NCI-H226 (cell line): ENCODE measurements around the gene RTL10.

Source experiments
- DNase-seq: peaks from one replicate; pipeline ENCODE4 v3.0.0-alpha.2; 2015

RTL10 gene

DNA sequence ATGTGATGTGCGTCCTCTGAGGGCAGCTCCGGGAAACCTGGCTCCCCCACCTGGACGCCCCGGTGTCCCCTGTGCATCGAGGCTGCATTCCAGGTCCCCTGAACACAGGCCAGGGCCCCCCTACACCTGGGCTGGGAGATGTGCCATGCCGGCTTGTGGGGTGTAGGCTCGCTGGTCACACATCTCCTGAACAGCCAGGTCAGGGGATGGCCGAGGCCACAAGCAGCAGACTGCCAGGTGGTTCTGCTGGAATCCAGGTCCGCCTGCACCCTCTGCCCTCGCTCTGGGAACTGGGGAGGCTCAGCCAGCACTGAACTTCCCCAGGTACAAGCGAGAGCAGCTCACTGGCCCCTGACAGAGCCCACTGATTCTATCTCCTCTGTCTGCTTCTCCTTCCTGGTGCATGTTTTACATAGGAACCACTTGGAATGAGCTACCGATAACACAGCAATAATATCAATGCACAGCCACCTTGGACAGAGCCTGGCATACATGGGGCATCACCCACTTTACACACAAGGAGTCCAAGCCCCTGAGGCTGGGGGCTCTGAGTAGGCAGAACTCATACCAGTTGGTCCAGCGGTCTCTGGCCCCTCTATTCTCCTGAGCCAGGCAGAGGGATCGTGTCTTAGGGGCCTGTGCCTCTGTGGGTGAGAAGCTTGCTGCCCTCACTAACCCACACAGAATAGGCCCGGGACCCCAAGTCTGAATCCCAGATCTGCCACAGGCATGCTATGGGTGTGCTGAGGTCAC, 47.3 kb downstream of the RTL10 start:
- no peak for DNase-seq

DNA sequence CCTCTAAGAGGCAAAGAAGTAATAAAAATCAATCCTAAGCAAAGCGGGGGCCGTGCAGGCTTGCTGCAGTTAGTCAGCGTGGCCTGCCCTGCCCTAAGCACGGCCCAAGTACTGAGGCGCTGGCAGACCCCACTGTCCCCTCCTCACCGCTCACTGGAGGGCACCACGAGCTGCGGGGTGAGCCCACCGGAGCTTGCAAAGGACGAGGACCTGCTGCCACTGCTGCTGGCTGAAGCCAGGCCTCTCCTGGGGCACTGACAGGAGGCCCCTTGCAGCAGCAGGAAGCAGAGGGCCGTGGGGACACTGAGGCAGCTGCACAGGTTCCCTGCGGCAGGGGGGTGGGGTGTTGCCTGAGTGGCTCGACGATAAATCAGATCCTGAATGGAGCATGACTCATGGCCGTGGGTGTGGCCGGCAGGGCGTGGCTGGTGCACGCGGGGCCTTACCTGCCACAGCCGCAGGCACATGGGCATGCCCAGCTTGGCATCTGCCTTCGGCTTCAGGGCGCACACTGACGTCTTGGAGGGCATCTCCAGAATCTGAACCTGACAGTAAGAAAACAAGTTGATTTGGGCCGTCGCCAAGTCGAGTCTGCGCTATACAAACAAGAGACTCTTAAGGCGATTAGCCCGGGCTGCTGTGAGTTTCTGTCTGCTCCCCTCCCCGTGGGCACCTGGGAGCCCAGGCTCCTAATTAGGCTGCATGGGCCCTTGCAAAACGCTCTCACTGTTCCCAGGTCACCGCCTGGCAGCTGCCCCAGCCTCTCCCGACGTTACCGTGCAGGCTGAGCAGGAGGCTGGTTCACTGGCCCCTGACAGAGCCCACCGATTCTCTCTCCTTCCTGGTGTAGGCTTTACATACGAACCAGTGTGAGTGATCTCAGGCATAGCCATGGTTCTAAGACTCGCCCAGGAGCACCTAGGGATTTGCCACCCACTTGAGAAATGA, 48.2 kb downstream of the RTL10 start:
- peak; percentile 44 for DNase-seq

DNA sequence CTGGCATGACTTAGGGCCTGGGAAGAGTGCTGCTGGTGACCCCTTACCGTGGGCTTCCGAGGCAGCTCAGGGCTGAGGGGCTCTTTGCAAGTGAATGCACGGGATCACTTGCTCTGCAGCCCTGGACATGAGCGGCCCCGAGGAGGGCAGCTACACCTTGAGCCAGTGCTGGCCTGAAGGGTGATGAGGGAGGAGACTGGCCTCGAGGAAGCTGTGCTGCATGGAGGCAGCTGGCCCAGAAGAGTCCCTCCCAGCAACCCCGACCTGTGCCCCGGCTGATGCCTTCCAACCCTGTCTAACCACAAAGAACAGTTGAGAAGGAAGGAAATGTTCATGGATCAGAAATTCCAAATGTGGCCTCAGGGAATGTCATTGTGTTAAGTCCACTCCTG, 48.9 kb downstream of the RTL10 start:
- no peak for DNase-seq
